M059J (cell line): ENCODE results near the gene FOXRED1. TPM values are rescaled to one million over a fixed set of nuclear protein-coding genes. Genes with fewer than 3 reads are reported as not detected.

Experiments
- DNase-seq: peaks from one replicate; pipeline ENCODE4 v3.0.0-alpha.2; 2012; ENCODE audit warnings: low read depth
- total RNA-seq: library from RNA; depleted of rRNA; stranded (reverse); fragments of >200 nt; shearing (Covaris generic); gene quantifications from 2 replicates; pipeline ENCODE4 v1.2.3, GENCODE V29; 2014; rRNA removed

The FOXRED1 gene
- total RNA-seq, 1 experiment from 2014 or later: 37.6 TPM

DNA sequence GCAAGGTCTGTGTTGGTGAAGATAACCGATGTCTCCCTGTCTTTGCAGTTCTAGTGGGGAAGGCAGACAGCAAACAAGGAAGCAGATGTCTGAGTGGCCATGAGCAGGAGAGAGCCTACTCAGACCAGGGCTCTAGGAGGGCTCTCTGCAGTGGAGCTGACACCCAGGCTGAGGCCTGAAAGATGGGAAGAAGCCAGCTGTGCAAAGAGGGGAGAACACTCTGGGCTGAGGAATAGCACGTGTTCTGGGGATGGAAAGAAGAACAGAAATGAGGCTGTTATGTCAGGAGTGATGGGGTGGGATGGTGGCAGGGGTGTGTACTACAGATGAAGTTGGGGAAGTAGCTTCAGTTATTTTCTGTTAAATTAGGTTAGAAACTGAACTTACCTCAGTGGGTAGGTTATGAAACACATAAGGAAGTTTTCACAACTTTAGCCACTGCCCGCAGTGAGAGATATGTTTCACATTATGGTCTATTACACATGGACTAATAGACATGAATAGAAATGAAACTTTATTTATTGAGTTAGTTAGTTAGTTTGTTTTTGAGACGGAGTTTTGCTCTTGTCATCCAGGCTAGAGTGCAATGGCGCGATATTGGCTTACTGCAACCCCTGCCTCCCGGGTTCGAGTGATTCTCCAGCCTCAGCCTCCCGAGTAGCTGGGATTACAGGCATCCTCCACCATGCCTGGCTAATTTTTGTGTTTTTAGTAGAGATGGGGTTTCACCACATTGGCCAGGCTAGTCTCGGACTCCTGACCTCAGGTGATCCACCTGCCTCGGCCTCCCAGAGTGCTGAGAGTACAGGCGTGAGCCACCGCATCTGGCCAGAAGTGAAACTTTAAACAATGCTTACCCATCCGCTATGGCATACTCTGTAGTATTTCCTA lies 42.7 kb downstream of the FOXRED1 start:
- no peak for DNase-seq

DNA sequence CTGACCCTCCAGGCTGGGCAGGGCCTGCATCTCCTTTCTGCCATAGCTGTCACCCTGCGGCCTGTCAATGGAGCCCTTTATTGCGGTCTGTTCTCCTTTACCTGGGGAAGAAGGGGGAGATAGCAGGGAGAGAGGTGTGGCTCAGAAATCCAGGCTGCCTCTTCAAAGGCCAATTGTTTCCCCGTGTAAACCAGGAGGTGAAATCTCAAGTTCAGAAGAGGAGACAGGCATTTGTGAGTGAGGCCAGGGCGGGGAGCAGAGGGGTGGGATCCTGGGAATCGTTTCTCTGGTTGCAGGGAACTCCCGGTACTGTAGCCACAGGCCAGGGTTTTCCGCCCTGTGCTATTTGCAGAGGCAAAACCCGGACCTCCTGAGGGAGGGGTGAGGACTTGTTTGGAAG lies 44.0 kb downstream of the FOXRED1 start:
- no peak for DNase-seq

DNA sequence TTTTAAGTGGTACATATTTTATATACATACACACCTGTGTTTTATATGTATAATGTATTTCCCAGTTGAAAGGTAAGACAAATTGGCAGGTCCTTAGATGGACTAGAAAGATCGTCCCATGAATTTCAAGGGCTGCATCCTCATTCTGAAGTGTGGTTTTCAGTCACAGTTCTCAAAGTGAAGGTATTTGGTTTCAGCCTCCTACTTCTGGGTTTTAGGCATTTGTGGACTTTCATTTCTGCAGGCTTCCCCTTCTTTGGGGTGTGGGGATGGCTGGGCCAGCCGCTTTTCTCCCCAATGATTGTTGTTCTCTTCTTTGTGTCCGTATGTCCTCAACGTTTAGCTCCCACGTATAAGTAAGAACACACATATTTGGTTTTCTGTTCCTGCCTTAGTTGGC lies 44.9 kb downstream of the FOXRED1 start:
- no peak for DNase-seq

DNA sequence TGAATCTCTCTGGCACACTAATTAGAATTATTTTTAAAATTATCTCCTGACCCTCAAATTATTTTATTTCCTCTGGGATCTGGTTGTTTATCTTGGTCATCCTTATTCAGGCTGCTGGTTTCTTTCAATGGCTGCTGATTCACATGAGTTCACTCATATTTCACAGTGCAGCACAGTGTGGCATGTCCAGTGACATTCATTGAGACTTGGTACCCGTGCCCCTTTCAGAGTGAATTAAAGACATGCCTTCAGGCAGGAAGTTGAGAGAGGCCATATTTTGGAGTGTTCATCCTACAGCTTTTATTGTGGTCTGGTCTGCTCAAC lies 48.4 kb downstream of the FOXRED1 start:
- peak; percentile 64 for DNase-seq

DNA sequence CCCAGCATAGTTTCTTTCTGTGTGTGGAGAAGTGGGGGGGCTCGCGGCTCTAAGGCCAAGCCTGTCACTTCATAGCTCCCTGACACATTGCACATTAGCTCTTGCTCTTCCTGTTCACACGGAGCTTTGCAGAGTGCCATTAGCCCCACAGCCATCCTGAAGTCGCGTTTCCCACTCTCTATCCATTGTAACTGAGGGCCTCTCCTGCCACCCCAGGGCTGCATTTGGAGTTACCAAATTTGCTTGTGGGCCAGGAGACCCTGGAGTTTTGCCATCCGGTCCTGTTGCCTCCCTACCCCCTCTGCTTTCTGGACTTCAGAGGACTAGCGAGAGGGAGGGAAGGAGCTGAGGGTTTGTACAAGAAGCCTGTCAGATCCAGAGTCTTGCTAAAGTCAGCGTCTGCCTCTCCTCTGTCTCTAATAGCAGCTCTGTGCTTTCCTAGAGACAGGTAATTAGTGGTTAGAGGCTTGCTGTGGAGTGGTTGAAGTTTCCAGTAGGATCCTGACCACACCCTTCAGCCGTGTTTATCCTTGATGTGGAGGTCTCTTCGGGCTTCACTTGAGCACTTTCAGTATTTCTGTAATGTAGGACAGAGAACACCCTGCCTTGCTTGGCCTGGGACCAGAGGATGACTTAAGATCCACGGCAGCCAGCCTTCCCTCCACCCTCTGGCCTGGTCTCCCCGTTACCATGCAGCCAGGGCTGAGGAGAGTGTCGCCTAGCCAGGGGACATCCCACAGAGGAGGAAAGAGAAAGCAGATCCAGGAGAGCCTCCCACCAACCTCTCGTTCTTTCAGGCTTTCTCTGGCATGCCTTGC lies 49.0 kb downstream of the FOXRED1 start:
- peak; percentile 90 for DNase-seq

DNA sequence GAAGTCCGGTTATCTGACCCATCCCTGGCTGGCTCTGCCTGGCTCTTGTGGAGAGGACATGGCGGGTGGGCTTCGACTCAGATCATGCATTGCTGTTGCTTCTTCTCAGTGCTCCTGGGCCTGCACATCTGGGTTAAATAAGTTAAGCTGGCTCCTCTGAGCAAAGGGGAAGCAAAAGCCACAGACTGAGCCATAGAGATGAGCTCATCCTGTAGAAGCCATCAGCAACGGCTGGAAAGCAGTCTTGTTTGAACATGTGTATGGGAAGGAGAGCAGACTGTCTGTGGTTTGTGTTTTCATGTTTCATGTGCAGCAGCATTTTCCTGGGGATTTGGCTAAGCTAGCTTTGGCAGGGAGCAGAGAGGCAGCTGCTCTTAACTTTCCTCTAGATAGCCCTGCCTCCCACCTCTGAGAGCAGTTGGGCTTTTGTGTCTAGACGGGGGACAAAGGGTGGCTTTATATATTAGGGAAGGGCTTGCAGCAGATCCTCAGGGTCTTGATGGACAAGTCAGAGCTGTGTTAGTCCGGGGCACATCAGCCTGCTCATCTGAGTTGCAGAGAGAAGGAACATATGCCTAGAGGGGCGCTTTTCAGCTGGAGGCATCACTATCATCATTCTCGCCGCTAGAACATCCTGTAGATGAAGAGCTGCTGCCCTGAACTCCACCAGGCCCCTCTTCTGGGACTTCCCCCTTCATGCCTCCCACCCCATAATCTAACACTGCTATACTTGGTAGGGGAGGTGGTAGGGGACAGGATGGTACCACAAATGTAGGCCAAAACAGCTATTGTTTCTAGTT lies 49.8 kb downstream of the FOXRED1 start:
- DNase-seq: peak; percentile 86

DNA sequence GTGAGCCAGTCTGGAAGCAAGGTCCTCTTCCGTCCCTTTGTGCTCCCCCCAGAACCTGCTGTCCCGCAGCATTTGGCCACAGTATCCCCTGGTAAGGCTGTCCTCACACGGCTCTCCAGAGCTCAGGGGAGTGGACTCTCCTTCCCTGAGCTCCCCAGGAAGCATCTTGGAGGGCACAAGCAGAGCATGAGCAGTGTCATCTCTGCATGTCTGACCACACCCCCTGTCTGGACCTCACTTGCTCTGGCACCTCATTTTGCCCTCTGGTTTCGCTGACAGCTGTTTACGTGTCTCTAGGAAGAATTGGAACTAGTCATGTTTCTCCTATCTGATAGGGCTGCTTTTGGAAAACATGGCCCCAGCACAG lies 50.4 kb downstream of the FOXRED1 start:
- DNase-seq: no peak

DNA sequence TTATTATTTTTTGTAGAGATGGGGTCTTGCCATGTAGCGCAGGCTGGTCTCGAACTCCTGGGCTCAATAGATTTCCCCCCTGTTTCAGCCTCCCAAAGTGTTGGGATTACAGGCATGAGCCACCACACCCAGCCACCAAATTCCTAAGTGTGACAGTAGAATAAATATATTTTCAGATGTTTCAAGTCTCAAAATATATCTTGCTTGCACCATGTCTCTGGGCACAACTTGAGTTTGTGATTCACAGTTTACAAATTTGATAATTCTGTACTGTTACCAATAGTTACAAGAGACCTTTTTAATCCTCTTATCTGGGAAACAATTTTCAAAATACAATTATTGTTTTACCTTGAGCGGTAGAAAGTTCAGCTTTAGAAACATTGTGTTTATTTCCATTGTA lies 54.0 kb downstream of the FOXRED1 start:
- no peak for DNase-seq

DNA sequence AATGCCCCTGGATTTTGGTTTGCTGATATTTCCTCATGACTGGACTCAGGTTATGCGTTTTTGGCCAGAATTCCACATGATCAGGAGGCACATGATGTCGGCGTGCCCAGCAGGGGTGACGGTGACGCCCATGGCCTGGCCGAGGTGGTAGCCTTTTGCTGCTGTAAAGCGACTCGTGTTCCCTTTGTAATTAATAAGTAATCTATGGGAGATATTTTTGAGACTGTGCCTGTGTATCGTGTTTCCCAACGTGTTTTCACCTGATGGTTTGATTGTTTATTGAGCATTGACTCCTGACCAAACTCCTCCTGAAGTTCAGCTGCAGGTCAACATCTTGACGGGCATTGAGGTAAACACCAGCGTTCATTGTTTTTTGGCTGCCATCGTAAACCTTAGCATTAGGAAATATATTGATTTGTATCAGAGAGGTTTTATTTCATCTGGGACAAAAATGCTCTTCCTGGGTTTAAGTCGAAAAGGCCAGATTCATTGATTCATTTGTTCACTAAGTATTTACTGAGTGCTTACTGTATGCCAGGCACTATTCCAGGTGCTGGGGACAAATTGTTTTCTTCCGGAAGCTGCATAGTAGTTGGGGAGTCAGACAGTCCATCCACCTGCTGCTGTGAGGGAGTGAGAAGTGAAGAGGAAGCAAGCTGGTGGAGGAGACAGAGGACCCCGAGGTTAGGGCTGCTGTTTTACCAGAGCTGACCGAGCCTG lies 58.5 kb downstream of the FOXRED1 start:
- DNase-seq: no peak

Other genes with a start within 250 kb of the FOXRED1 start
- gene CDON, start 206.3 kb upstream of the FOXRED1 start, total RNA-seq: 8.1 and 24.2 TPM in 2 replicates
- gene RPUSD4, start 57.5 kb upstream of the FOXRED1 start, total RNA-seq: 12.0 and 25.9 TPM in 2 replicates
- 27.3 and 28.3 TPM in 2 replicates for gene FAM118B, start 57.4 kb upstream of the FOXRED1 start, total RNA-seq
- 164 and 167 TPM in 2 replicates for gene SRPRA, start 259 bp upstream of the FOXRED1 start, total RNA-seq
- gene TIRAP, start 13.9 kb downstream of the FOXRED1 start, total RNA-seq: 2.2 and 8.1 TPM in 2 replicates
- gene DCPS, start 34.9 kb downstream of the FOXRED1 start, total RNA-seq: 20.0 and 27.8 TPM in 2 replicates
- 49.2 and 50.6 TPM in 2 replicates for gene ST3GAL4, start 86.5 kb downstream of the FOXRED1 start, total RNA-seq